HG02870 (cell line): ENCODE measurements around the gene THNSL1.
A peak's percentile ranks its signal among the peaks of the same experiment; 100 is the strongest.
"Not testable (repeated sequence)": the region's sequence is repeated elsewhere in the genome, so short reads cannot be mapped to it uniquely, and the experiment has no call there.

Experiments used
- ATAC-seq: cut with Tn5 transposase; IDR thresholded peaks from one replicate; pipeline ENCODE4 v1.9.1; 2021; ENCODE audit warnings: mild to moderate bottlenecking, moderate library complexity; ENCODE audit not compliant: unreplicated experiment

Gene THNSL1, protein sequence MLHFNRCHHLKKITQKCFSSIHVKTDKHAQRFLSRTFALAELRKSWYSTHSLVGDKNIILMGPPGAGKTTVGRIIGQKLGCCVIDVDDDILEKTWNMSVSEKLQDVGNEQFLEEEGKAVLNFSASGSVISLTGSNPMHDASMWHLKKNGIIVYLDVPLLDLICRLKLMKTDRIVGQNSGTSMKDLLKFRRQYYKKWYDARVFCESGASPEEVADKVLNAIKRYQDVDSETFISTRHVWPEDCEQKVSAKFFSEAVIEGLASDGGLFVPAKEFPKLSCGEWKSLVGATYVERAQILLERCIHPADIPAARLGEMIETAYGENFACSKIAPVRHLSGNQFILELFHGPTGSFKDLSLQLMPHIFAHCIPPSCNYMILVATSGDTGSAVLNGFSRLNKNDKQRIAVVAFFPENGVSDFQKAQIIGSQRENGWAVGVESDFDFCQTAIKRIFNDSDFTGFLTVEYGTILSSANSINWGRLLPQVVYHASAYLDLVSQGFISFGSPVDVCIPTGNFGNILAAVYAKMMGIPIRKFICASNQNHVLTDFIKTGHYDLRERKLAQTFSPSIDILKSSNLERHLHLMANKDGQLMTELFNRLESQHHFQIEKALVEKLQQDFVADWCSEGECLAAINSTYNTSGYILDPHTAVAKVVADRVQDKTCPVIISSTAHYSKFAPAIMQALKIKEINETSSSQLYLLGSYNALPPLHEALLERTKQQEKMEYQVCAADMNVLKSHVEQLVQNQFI

GRCh38 chr10:25016376-25017153 is at the start of gene THNSL1:
TSS of gene THNSL1 (plus strand) at chr10:25016612. CDS start at chr10:25023224, 6,612 bp downstream.
- peak; percentile 98 for ATAC-seq

DNA sequence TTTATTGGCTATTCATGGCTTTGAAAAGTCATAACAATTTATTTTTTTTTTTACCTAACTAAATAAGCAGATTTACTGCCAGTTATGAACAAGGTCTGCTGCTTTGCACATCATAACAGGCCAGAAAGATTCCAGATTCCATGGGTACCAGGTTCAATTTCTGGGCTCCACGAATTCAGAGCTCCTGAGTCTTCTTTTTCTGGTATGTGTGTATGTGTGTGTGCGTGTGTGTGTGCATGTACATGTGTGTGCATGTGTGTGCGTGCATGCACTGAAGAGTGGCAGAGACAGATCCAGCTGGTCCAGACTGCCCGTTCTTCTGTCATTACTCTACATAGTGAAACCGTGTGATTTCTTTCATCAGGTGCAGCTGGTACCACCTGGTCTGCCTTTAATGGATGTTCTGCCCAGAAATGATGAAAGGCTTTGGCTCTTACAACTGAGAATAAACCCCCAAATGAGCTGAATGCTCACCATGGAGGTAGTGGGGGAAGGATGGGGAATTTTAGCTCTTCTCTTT is 49.4 kb upstream of the THNSL1 start:
- ATAC-seq, result no peak

DNA sequence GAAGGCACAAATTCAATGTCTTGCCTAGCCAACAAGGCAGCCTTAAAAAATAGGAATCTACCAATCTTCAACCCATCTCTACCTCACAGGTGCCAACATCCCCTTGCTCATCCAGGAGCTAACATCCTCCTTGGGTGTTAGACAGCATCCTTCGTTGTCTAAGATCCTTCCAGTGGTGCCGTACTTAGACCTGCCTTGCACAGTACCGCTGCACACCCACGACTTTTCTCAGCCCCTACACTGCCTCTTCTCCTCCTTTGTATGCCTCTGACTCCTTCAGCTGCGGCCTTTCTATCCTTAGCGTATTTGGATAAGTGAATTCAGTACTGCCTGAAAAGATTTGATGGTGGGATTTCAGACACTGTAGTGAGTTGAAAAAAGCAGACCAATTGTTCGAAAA is 48.1 kb upstream of the THNSL1 start:
- ATAC-seq, result no peak

GRCh38 chr10:24968951-24969350 is 47.5 kb upstream of the THNSL1 start:
- ATAC-seq, result not testable (repeated sequence)

DNA sequence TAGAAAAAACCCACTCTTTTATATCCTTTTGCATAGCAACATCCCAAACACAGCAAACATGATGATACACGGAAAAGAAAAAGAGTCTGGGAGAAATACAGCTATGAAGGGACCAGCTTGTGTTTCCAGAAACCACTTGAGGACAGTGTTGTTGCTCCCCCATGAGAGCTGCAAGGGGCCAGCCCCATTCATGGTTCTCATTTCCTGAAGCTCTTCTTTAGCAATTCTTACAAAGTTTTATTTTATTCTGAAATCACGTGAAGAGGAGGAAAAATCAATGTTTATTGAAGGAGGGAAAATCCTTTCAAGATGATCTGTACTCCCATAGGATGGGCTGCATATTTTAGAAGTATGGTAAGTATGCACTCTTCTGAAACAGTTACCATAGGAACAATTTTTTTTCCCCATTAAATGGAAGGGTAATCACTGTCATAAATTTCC is 46.6 kb upstream of the THNSL1 start:
- ATAC-seq, result no peak

GRCh38 chr10:24971374-24971773 is 45.0 kb upstream of the THNSL1 start:
- ATAC-seq, result no peak

GRCh38 chr10:24973163-24973562 is 43.2 kb upstream of the THNSL1 start:
- ATAC-seq, result no peak

GRCh38 chr10:24974976-24975375 is 41.4 kb upstream of the THNSL1 start:
- no peak for ATAC-seq

DNA sequence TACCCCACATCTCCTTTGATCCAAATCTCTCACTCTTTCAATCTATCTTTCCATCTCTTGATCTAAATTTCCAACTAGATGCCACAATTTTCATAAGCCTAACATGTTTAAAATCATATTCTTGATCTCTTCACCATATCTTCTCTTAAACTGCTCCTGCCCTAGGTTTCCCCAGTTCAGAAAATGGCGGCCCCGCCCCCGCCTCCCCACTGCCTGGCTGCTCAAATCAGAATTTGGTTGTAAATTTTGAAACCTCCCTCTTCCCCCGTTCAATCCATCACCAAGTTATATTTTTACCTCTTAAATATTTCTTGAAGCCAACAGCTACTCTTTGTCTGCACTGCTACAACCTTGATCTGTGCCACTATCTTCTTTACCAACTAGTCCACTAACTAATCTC is 36.7 kb upstream of the THNSL1 start:
- ATAC-seq, result no peak

DNA sequence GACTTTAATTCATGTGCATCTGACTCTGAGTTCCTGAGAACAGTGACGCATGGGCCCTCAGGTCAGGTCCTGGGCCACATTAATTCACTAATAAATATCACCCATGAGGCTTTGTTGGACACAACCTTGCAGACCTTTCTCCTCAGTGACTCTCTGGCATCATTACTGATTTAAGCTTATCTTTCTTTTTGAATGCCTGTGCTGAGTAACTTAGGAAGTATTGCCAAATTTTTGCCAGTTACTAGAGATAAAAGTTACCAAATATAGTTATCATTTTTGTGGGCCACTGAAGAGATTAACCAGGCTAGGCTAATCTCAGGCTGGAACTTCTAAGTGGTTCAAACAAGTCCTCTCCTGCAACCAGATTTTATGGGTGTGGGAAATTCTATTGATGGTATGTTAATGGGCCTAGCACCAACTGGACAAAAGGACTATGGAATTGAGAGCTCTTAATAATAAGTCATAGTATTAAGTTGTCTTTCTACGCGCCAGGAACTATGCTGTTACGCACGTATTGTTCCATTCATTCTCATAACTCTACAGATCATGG is 35.2 kb upstream of the THNSL1 start:
- no peak for ATAC-seq

DNA sequence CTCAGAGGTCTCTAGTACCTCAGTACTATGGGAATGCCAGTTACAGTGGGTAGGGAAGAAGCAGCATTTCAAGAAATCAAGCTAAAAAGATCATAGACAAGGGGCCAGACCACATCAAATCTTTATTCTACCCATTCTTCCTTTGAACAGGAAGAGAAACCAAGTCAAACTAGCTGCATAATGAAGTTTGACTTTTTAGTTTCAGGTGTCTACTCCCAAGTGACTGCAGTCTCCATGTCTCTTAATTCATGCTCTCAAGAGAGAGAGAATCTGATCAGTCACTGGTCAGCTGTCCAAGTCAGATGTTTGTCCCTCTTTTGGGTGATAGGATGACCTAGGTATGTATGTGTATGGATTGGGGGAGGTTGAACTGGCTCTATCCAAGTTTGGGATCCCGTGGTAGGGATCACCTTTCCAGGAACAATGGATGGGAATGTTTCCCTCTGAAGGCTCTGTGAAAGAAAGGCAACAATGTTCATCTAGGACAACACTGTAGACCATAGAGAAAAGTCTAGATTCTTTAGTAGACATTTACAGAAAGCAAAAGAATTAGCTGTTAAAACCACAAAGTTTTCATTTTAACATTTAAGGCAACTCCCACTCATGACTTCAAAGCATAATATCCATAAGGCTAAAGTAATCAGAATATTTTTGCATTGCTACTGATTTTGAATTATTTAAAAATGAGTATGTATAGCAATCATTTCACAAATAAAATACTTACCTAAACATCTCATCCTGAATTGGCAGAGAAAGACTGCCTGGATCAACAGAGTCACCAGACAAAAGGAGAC is 33.9 kb upstream of the THNSL1 start:
- no peak for ATAC-seq

DNA sequence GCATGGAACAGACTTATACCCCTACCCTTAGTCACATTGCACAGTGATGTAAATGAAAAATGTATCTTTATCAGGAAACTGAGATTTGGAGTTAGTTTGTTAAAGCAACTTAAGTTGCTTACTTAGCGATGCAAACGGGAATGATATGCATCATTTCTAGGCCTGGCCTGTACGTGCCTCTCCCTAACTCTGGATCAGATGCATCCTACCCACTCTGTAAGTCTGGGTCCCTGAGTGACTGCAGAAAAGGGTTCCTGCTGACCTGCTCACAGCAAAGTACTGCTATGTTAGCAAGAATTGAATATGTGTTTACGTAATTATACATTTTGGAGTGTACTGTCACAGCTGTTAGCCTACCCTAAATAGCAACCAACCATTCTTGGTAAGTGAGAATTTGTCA is 33.3 kb upstream of the THNSL1 start:
- no peak for ATAC-seq

GRCh38 chr10:24983946-24984345 is 32.5 kb upstream of the THNSL1 start:
- ATAC-seq, result no peak

GRCh38 chr10:24984906-24985305 is 31.5 kb upstream of the THNSL1 start:
- no peak for ATAC-seq

DNA sequence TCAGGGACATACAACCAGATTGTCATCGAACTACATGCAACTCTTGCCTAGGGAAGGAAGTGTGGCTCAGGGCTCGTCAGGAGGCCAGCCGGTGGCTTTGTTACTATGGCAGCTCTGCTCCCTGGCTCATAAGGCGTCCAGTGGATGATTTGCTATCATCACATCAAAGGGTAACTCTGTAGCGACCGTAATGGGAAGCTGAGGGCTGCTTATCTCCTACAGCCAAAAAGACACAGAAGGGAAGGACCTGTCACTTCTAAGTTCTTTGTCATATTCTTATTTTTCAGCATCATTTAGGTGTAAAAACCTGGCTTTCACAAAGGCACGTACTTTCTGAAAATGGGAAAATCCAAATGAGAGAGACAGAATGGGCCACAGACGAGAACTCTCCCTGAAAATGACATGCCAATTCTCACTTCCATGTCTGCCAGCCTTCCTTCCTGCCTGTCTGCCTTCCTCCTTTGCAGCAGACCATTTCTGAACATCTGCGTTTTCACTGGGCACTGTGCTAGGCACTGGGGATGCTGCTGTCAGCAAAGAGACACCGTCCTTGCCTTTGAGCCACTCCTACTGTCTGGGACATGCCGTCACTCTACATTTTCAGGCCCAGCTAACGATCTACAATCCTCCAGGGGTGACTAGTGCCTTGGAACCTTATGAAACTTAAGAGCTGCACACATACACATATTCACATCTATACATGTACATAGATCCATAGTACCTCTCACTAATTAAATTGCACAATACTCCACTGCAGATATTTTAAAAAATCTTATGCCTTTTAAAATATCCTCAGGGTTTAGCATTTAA is 27.4 kb upstream of the THNSL1 start:
- ATAC-seq, result no peak

- no peak for ATAC-seq
Observed at GRCh38 chr10:24989867-24990266, 26.5 kb upstream of the THNSL1 start.

- no peak for ATAC-seq
Observed at GRCh38 chr10:24991298-24991697, 25.1 kb upstream of the THNSL1 start.

DNA sequence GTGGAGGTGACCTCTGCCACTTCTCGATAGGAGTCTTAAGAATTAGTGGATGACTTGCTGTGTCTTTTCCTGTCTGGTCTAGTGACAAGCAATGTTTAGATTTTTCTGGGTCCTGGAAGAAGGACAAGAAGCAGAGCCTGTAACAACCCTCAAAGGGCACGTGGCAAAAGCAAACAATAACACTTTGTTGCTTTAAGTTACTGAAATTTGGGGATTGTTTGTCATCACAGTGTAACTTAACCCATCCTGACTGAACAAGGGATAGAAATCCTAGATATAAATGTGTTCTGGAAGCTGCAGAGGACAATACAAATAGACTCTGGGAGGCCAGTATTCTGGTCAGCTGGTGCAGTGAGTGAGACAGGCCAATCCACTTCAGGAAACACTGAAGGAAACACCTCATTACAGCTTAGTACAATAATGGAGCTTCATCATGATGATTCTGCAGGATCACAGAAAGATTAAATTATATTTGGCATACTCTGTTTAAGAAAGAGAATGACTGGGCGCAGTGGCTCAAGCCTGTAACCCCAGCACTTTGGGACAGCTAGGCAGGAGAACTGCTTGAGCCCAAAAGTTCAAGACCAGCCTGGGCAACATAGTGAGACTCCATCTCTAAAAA is 23.8 kb upstream of the THNSL1 start:
- ATAC-seq, result no peak
